22Rv1 (cell line): ENCODE measurements around the gene ZMAT5.

Source experiments
- CTCF ChIP-seq: fragments of 450-650 bp; IDR thresholded peaks from 2 replicates; pipeline ENCODE4 v1.5.1; 2017; ENCODE audit warnings: mild to moderate bottlenecking
- ZFX ChIP-seq: fragments of 450-650 bp; IDR thresholded peaks from 2 replicates; pipeline ENCODE4 v1.6.1; 2017; ENCODE audit warnings: antibody characterized with exemption, borderline replicate concordance

GRCh38 chr22:29813126-29813525 is 46.3 kb upstream of the ZMAT5 start:
- TF ChIP-seq CTCF: no peak
- TF ChIP-seq ZFX: no peak
